H1 (cell line): ENCODE data around the gene ADK. TPM values are rescaled to one million over a fixed set of nuclear protein-coding genes. Genes with fewer than 3 reads are reported as not detected.

Source experiments
- CTCF ChIA-PET: fragments of 300-600 bp; sonication (Branson Sonifier 250); formaldehyde crosslinking; loops from one replicate; lab custom pipeline; 2021; ENCODE audit not compliant: partially characterized antibody; lab: Charles Lee
- POLR2A ChIA-PET: fragments of 300-600 bp; sonication (Branson Sonifier 250); formaldehyde crosslinking; loops from one replicate; lab custom pipeline; 2021; ENCODE audit warnings: inconsistent platforms; ENCODE audit not compliant: partially characterized antibody; lab: Charles Lee
- DNase-seq, 2 experiments: peaks; one replicate each; pipeline versions ENCODE4 v3.0.0 to v3.0.0-alpha.2; 2010 to 2022; ENCODE audit warnings: low spot score in 2 of 2, low read depth in 1 of 2, mixed read lengths in 1 of 2
- FAIRE-seq: peaks from 2 replicates; lab custom pipeline; 2011; peaks lifted over from hg19 to GRCh38; lab: Jason Lieb, UNC
- H2AFZ ChIP-seq: 2 replicates; pipeline ENCODE4 v1.8.1; 2012; ENCODE audit warnings: low read length, inconsistent platforms
- H2AK5ac ChIP-seq: 2 replicates; pipeline ENCODE4 v1.6.1; 2013; ENCODE audit warnings: low read depth, low read length
- H2BK120ac ChIP-seq: replicated peaks from 2 replicates; pipeline ENCODE3; 2013; ENCODE audit warnings: low read depth, low read length, inconsistent platforms
- H2BK12ac ChIP-seq: 2 replicates; pipeline ENCODE4 v1.6.1; 2013; ENCODE audit warnings: low read depth, low read length
- H2BK15ac ChIP-seq: 2 replicates; pipeline ENCODE4 v1.6.1; 2013; ENCODE audit warnings: low read length
- H2BK20ac ChIP-seq: 2 replicates; pipeline ENCODE4 v1.6.1; 2013; ENCODE audit warnings: low read length
- H2BK5ac ChIP-seq: 2 replicates; pipeline ENCODE4 v1.6.1; 2013; ENCODE audit warnings: low read depth, low read length
- H3K14ac ChIP-seq: 2 replicates; pipeline ENCODE4 v1.6.1; 2013; ENCODE audit warnings: inconsistent platforms; ENCODE audit not compliant: insufficient read length
- H3K18ac ChIP-seq: 2 replicates; pipeline ENCODE4 v1.6.1; 2013; ENCODE audit warnings: low read length; ENCODE audit errors: extremely low read depth
- H3K23ac ChIP-seq: 2 replicates; pipeline ENCODE4 v1.6.1; 2013; ENCODE audit warnings: inconsistent platforms; ENCODE audit not compliant: insufficient read length
- H3K23me2 ChIP-seq: 2 replicates; pipeline ENCODE4 v1.6.1; 2013; ENCODE audit warnings: low read depth, low read length
- H3K27ac ChIP-seq: 2 replicates; pipeline ENCODE4 v1.6.1; 2011; ENCODE audit warnings: low read depth, low read length, inconsistent platforms
- H3K27me3 ChIP-seq, 4 experiments: replicated peaks in 1 of 4; 1 replicate in 1 of 4; 2 replicates in 3 of 4; pipeline versions ENCODE4 v1.6.1 to v1.8.1; 2011 to 2013; ENCODE audit warnings: low read length in 3 of 4, mild to moderate bottlenecking in 3 of 4, inconsistent platforms in 2 of 4, mixed read lengths in 2 of 4, moderate library complexity in 1 of 4; ENCODE audit not compliant: control insufficient read depth in 3 of 4, insufficient read depth in 3 of 4; ENCODE audit errors: extremely low read depth in 1 of 4
- H3K36me3 ChIP-seq, 4 experiments: 2 replicates each; pipeline versions ENCODE4 v1.6.1 to v1.8.1; 2011 to 2013; ENCODE audit warnings: mild to moderate bottlenecking in 4 of 4, low read length in 3 of 4, moderate library complexity in 2 of 4, control low read depth in 1 of 4, inconsistent platforms in 1 of 4; ENCODE audit not compliant: insufficient read depth in 4 of 4, control insufficient read depth in 2 of 4
- H3K4ac ChIP-seq: replicated peaks from 2 replicates; pipeline ENCODE3; 2013; ENCODE audit warnings: low read length, low read depth, mixed read lengths, inconsistent platforms; ENCODE audit not compliant: insufficient read length
- H3K4me1 ChIP-seq, 4 experiments: replicated peaks in 1 of 4; 1 replicate in 1 of 4; 2 replicates in 3 of 4; pipeline versions ENCODE4 v1.6.1 to v1.8.1; 2011 to 2013; ENCODE audit warnings: low read length in 3 of 4, inconsistent platforms in 2 of 4, mixed read lengths in 1 of 4; ENCODE audit not compliant: insufficient read depth in 4 of 4, control insufficient read depth in 3 of 4
- H3K4me2 ChIP-seq, 2 experiments: 2 replicates each; pipeline versions ENCODE4 v1.6.1 to v1.8.1; 2011 to 2013; ENCODE audit warnings: low read depth in 2 of 2, low read length in 2 of 2, control low read depth in 1 of 2, inconsistent platforms in 1 of 2, mild to moderate bottlenecking in 1 of 2; ENCODE audit not compliant: insufficient read depth in 1 of 2
- H3K4me3 ChIP-seq, 4 experiments: fragments of 200-600, 300-600 bp in 1 of 4; sonication (generic), shearing (Covaris generic), sonication (Bioruptor Twin) in 1 of 4; 2 replicates each; pipeline versions ENCODE4 v1.5.1 to v1.8.1; 2011 to 2016; ENCODE audit warnings: low read length in 4 of 4, low read depth in 3 of 4, control low read depth in 2 of 4, inconsistent platforms in 2 of 4, mild to moderate bottlenecking in 2 of 4, mixed read lengths in 1 of 4, moderate library complexity in 1 of 4; ENCODE audit not compliant: insufficient read depth in 2 of 4; ENCODE audit errors: extremely low read depth in 1 of 4
- H3K56ac ChIP-seq: replicated peaks from 2 replicates; pipeline ENCODE3; 2013; ENCODE audit warnings: low read depth, mild to moderate bottlenecking, mixed read lengths, low read length, inconsistent platforms; ENCODE audit not compliant: insufficient read length
- H3K79me1 ChIP-seq: 2 replicates; pipeline ENCODE4 v1.6.1; 2013; ENCODE audit warnings: low read depth, low read length, control low read depth
- H3K79me2 ChIP-seq, 2 experiments: 2 replicates each; pipeline versions ENCODE4 v1.6.1 to v1.8.1; 2012 to 2013; ENCODE audit warnings: low read length in 2 of 2, mild to moderate bottlenecking in 2 of 2, inconsistent platforms in 1 of 2; ENCODE audit not compliant: insufficient read depth in 2 of 2, control insufficient read depth in 1 of 2
- H3K9ac ChIP-seq, 4 experiments: replicated peaks in 1 of 4; 1 replicate in 1 of 4; 2 replicates in 3 of 4; pipeline versions ENCODE4 v1.6.1 to v1.8.1; 2011 to 2013; ENCODE audit warnings: low read depth in 3 of 4, low read length in 3 of 4, control low read depth in 2 of 4, mild to moderate bottlenecking in 2 of 4, moderate library complexity in 2 of 4, inconsistent platforms in 1 of 4; ENCODE audit errors: extremely low read depth in 1 of 4
- H3K9me3 ChIP-seq, 2 experiments: 2 replicates each; pipeline versions ENCODE4 v1.6.1 to v1.8.1; 2012 to 2013; ENCODE audit warnings: mild to moderate bottlenecking in 2 of 2, moderate library complexity in 2 of 2, control low read depth in 1 of 2, inconsistent platforms in 1 of 2, low read depth in 1 of 2, low read length in 1 of 2, mixed read lengths in 1 of 2; ENCODE audit not compliant: insufficient read depth in 2 of 2
- H4K20me1 ChIP-seq, 2 experiments: replicated peaks in 1 of 2; 2 replicates each; pipeline versions ENCODE3 to v1.8.1; 2011 to 2013; ENCODE audit warnings: inconsistent platforms in 2 of 2, low read length in 2 of 2, mild to moderate bottlenecking in 1 of 2; ENCODE audit not compliant: insufficient read depth in 2 of 2, control insufficient read depth in 1 of 2
- H4K5ac ChIP-seq: 2 replicates; pipeline ENCODE4 v1.6.1; 2013; ENCODE audit warnings: low read length, low read depth, mixed read lengths, inconsistent platforms; ENCODE audit not compliant: insufficient read length
- H4K8ac ChIP-seq: 2 replicates; pipeline ENCODE4 v1.8.0; 2013; ENCODE audit warnings: mild to moderate bottlenecking, moderate library complexity, low read length, inconsistent platforms; ENCODE audit not compliant: insufficient read depth; ENCODE audit errors: extremely low read depth
- H4K91ac ChIP-seq: replicated peaks from 2 replicates; pipeline ENCODE3; 2013; ENCODE audit warnings: low read length, mixed read lengths, inconsistent platforms; ENCODE audit not compliant: insufficient read length
- ASH2L ChIP-seq: fragments of 200-600, 300-600 bp; sonication (generic); IDR thresholded peaks from one replicate; pipeline ENCODE4 v1.7.1; 2017; ENCODE audit warnings: low read length
- BACH1 ChIP-seq: IDR thresholded peaks from 2 replicates; pipeline ENCODE4 v1.6.1; 2012; ENCODE audit warnings: low read length, improper control_type of control experiment
- CBX5 ChIP-seq: fragments of 300-800, 300-1000 bp; sonication (generic); IDR thresholded peaks from 2 replicates; pipeline ENCODE4 v1.7.1; 2016; ENCODE audit warnings: antibody characterized with exemption, low read length, low read depth
- CHD2 ChIP-seq: IDR thresholded peaks from 2 replicates; pipeline ENCODE4 v1.6.1; 2012; ENCODE audit warnings: low read length, improper control_type of control experiment
- EZH2 ChIP-seq: fragments of 200-600 bp; sonication (generic); IDR thresholded peaks from 2 replicates; pipeline ENCODE4 v1.7.1; 2012; ENCODE audit warnings: low read depth, mild to moderate bottlenecking, moderate library complexity, low read length, inconsistent platforms; ENCODE audit not compliant: severe bottlenecking
- GTF2F1 ChIP-seq: IDR thresholded peaks from 2 replicates; pipeline ENCODE4 v1.6.1; 2012; ENCODE audit warnings: low read depth, low read length, improper control_type of control experiment, borderline replicate concordance
- HDAC6 ChIP-seq: IDR thresholded peaks from one replicate; pipeline ENCODE4 v1.7.1; 2012; ENCODE audit warnings: low read depth, mild to moderate bottlenecking, inconsistent platforms, low read length, moderate library complexity
- SP2 ChIP-seq: IDR thresholded peaks from 2 replicates; pipeline ENCODE4 v1.6.1; 2012; ENCODE audit warnings: mild to moderate bottlenecking, low read length, inconsistent platforms
- SUZ12 ChIP-seq: fragments of 200-600 bp; sonication (generic); IDR thresholded peaks from 2 replicates; pipeline ENCODE4 v1.6.1; 2012; ENCODE audit warnings: mild to moderate bottlenecking, inconsistent platforms, low read length, moderate library complexity, mixed read lengths
- TCF12 ChIP-seq: IDR thresholded peaks from 2 replicates; pipeline ENCODE4 v1.6.1; 2011; ENCODE audit warnings: low read depth, mild to moderate bottlenecking, low read length
- ZNF274 ChIP-seq: IDR thresholded peaks from 2 replicates; pipeline ENCODE4 v1.7.0; 2012; ENCODE audit warnings: low read length, borderline replicate concordance; ENCODE audit errors: extremely low read depth
- WGBS, 2 experiments: shearing (Covaris generic) in 1 of 2; methylation state at CpG; one replicate each; pipeline versions ENCODE4 v1.1.6 to v1.1.7; 2013 to 2015; ENCODE audit warnings: low lambda C conversion rate in 2 of 2, mixed read lengths in 2 of 2, inconsistent platforms in 1 of 2, low coverage in 1 of 2, missing lambda C conversion rate in 1 of 2; ENCODE audit not compliant: insufficient replicate concordance in 2 of 2, insufficient coverage in 1 of 2, insufficient read length in 1 of 2; ENCODE audit errors: extremely low coverage in 1 of 2, missing lambda C conversion rate in 1 of 2; 5-methylcytosine and 5-hydroxymethylcytosine counted together
- polyA plus RNA-seq, 7 experiments: library from polyadenylated mRNA; depleted of rRNA in 3 of 7; stranded (reverse) in 5 of 7; unstranded in 2 of 7; fragments of >200 nt in 5 of 7; fragments of 200-250 nt in 2 of 7; gene quantifications; 1 replicate in 5 of 7; 2 replicates in 1 of 7; 4 replicates in 1 of 7; pipeline versions ENCODE4 v1.2.1 to v1.2.3, GENCODE V29; 2011 to 2013; ENCODE audit warnings: missing spikeins in 2 of 7, mixed read lengths in 2 of 7
- total RNA-seq: library from RNA; stranded (reverse); fragmentation: NEBNext Ultra II Directional; extraction: Animal tissue kit (Norgen Biotek cat#: 25700); gene quantifications from 2 replicates; pipeline ENCODE4 v1.2.1, GENCODE V29; 2021

ADK gene
- total and polyA plus RNA-seq, 2 of the 8 experiments (the other 6 are each of a cell fraction or from before 2014, with no cell fraction given) = 12.3 to 42.4 TPM

DNA sequence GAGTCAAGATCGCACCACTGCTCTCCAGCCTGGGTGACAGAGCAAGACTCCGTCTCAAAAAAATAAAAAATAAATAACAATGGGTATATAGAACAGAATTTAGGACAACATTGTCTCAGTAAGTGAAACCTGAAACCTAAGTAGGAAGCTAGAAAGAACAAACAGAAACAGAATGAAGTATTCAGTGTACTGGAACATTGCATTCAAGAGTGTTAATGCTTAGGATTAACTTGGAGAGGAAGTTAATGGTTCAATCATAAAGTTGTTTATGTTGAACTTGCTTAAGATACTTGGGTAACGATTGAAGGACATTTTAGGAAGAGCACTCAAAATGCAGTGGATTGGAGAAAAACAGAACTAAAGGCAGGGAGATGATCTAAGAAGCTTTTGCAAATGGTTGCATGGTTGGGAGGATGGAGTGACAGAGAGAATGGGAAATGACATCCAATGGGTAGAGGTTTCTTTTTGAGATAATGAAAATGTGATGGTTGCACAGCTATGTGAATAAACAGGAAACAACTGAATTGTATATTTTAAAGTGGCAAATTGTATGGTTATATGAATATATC, 233.7 kb downstream of the ADK start:
- Histone ChIP-seq H3K9me3 (no peaks in the 10 kb centered on the region), H2BK15ac (no peak overlapping the region), H3K79me1 (no peaks in the 10 kb centered on the region), H3K27me3 (no peaks in the 10 kb centered on the region), H3K79me2 (0 out of 4 replicates have a peak, but pooled peaks cover 0 to 2% of the 10 kb centered on the region in 2 experiments), H4K20me1 (no peaks in the 10 kb centered on the region), H3K18ac (no peak overlapping the region), H3K14ac (no peak overlapping the region), H2BK20ac (no peak overlapping the region), H3K4me3 (no peak overlapping the region), H2AK5ac (no peak overlapping the region), H3K9ac (no peak overlapping the region), H4K8ac (no peak overlapping the region), H2AFZ (no peak overlapping the region), H3K4ac (no peak overlapping the region), H3K27ac (no peak overlapping the region), H2BK5ac (no peak overlapping the region), H2BK120ac (no peak overlapping the region), H4K5ac (no peak overlapping the region), H3K23ac (no peak overlapping the region), H2BK12ac (no peak overlapping the region), H3K23me2 (no peaks in the 10 kb centered on the region; the same call in 1 of the 2 replicates), H3K4me1 (no peaks in the 10 kb centered on the region), H3K56ac (no peak overlapping the region), H3K4me2 (no peak overlapping the region), H4K91ac (no peak overlapping the region), H3K36me3 (no peaks in the 10 kb centered on the region)
- ChIA-PET CTCF (no interaction called here), POLR2A (no interaction called here)
- TF ChIP-seq SUZ12 (no peak), ASH2L (no peak), BACH1 (no peak), HDAC6 (no peak), CHD2 (no peak), SP2 (no peak), TCF12 (no peak), CBX5 (no peak), EZH2 (no peak), GTF2F1 (no peak), ZNF274 (no peak)
- DNase-seq = no peak
- 87% methylated on average over 3 of the region's 3 CpGs; no CpG with 5 or more reads in 1 of the 2 experiments for WGBS, 2 experiments
- FAIRE-seq = no peak
